Fibroblast of skin of abdomen (primary cell): ENCODE results near the gene TAOK1.

Experiments used
- DNase-seq: peaks from one replicate; pipeline ENCODE4 v3.0.0-alpha.2; 2013

Gene TAOK1

GRCh38 chr17:29596811-29597210 lies 206.6 kb downstream of the TAOK1 start:
- no peak for DNase-seq

DNA sequence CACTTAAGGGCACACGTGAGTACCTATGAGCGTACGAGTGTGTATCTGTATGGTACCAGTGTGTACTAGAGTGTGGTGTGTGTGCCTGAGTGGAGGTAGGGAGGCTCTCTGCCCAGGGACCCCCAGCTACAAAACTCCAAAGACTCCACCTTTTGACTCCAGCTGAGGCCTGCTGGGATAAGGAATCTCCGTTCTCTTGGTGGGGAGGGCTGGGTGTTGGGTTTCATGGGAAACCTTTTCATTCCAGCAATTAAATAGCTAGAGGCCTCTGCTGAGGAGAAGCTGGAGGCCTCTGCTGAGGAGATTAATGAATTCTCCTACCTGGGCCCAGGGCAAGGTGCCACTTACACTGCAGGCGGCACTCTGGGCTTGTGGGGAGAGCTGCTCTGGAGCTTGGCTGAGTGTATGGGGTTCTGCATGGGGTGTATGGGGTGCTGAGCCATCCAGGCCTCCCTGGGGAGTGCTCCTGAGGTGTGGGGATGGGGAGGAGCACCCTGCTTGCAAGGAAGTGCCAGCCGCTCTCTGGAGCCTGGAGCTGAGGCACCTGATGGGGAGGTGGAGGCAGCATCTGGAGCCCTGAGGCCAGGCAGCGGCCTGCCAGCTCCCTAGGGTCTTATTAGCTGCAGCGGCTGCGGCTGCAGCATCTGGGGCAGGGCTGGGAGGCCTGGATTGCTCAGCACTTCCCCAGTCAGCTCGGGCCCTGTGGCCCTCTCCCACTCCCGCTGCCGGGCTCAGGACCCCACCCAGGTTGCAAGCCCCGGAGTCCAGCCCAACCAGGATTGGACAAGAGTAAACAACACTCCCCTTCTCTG lies 207.4 kb downstream of the TAOK1 start:
- no peak for DNase-seq
